SK-N-SH treated with all-trans-retinoic acid at 6 μM for 48 hours (cell line): ENCODE data around the gene TEDC2.

Experiments
- ATAC-seq: fragments of 200-7000 bp; cut with Tn5 transposase; 3 replicates; pipeline ENCODE4 v1.9.1; 2020; ENCODE audit warnings: mild to moderate bottlenecking, moderate library complexity
- BACH2 ChIP-seq: fragments of 250-450 bp; sonication (Bioruptor Pico); IDR thresholded peaks from 2 replicates; pipeline ENCODE4 v1.9.0; 2021; ENCODE audit warnings: mild to moderate bottlenecking, borderline replicate concordance
- CSDC2 ChIP-seq: fragments of 250-450 bp; sonication (Bioruptor Pico); IDR thresholded peaks from 2 replicates; pipeline ENCODE4 v1.5.0; 2020; ENCODE audit warnings: mild to moderate bottlenecking, moderate library complexity
- CSRNP3 ChIP-seq: fragments of 250-450 bp; sonication (Bioruptor Pico); IDR thresholded peaks from 2 replicates; pipeline ENCODE4 v1.5.1; 2021; ENCODE audit warnings: mild to moderate bottlenecking, moderate library complexity
- ESRRG ChIP-seq: fragments of 250-450 bp; sonication (Bioruptor Pico); IDR thresholded peaks from 2 replicates; pipeline ENCODE4 v1.6.1; 2021; ENCODE audit warnings: mild to moderate bottlenecking
- PPARA ChIP-seq: fragments of 250-450 bp; sonication (Bioruptor Pico); IDR thresholded peaks from 2 replicates; pipeline ENCODE4 v1.5.0; 2020; ENCODE audit warnings: mild to moderate bottlenecking, borderline replicate concordance
- RARB ChIP-seq: fragments of 250-450 bp; sonication (Bioruptor Pico); IDR thresholded peaks from 2 replicates; pipeline ENCODE4 v1.8.0; 2021; ENCODE audit warnings: mild to moderate bottlenecking, moderate library complexity
- SNAI2 ChIP-seq: fragments of 250-450 bp; sonication (Bioruptor Pico); IDR thresholded peaks from 2 replicates; pipeline ENCODE4 v1.5.0; 2020; ENCODE audit warnings: mild to moderate bottlenecking, moderate library complexity
- TCF4 ChIP-seq: fragments of 250-450 bp; sonication (Bioruptor Pico); IDR thresholded peaks from 2 replicates; pipeline ENCODE4 v1.8.0; 2021; ENCODE audit warnings: mild to moderate bottlenecking, moderate library complexity, borderline replicate concordance
- TOX ChIP-seq: fragments of 250-450 bp; sonication (Bioruptor Pico); IDR thresholded peaks from 2 replicates; pipeline ENCODE4 v1.8.0; 2021; ENCODE audit warnings: mild to moderate bottlenecking, moderate library complexity, borderline replicate concordance
- ZC3H10 ChIP-seq: fragments of 250-450 bp; sonication (Bioruptor Pico); IDR thresholded peaks from 2 replicates; pipeline ENCODE4 v1.5.1; 2021; ENCODE audit warnings: mild to moderate bottlenecking, moderate library complexity
- ZFP3 ChIP-seq: fragments of 250-450 bp; sonication (Bioruptor Pico); IDR thresholded peaks from 2 replicates; pipeline ENCODE4 v1.5.0; 2020; ENCODE audit warnings: mild to moderate bottlenecking, moderate library complexity
- ZNF70 ChIP-seq: fragments of 450-650 bp; formaldehyde crosslinking; IDR thresholded peaks from 2 replicates; pipeline ENCODE4 v1.5.0; 2020; ENCODE audit warnings: mild to moderate bottlenecking, moderate library complexity
- TF ChIP-seq, protein P1 (sequence below): fragments of 250-450 bp; sonication (Bioruptor Pico); IDR thresholded peaks from 2 replicates; pipeline ENCODE4 v1.8.0; 2020; ENCODE audit warnings: mild to moderate bottlenecking, moderate library complexity, borderline replicate concordance
- TF ChIP-seq, protein P2 (sequence below): fragments of 250-450 bp; sonication (Bioruptor Pico); IDR thresholded peaks from 2 replicates; pipeline ENCODE4 v1.5.1; 2020; ENCODE audit warnings: low read depth, mild to moderate bottlenecking, moderate library complexity
- TF ChIP-seq, protein P3 (sequence below): fragments of 250-450 bp; sonication (Bioruptor Pico); IDR thresholded peaks from 2 replicates; pipeline ENCODE4 v1.5.0; 2020; ENCODE audit warnings: mild to moderate bottlenecking, moderate library complexity
- TF ChIP-seq, protein P4 (sequence below): fragments of 250-450 bp; sonication (Bioruptor Pico); IDR thresholded peaks from 2 replicates; pipeline ENCODE4 v1.8.0; 2021; ENCODE audit warnings: low read depth, mild to moderate bottlenecking, moderate library complexity, borderline replicate concordance

TEDC2 gene

DNA sequence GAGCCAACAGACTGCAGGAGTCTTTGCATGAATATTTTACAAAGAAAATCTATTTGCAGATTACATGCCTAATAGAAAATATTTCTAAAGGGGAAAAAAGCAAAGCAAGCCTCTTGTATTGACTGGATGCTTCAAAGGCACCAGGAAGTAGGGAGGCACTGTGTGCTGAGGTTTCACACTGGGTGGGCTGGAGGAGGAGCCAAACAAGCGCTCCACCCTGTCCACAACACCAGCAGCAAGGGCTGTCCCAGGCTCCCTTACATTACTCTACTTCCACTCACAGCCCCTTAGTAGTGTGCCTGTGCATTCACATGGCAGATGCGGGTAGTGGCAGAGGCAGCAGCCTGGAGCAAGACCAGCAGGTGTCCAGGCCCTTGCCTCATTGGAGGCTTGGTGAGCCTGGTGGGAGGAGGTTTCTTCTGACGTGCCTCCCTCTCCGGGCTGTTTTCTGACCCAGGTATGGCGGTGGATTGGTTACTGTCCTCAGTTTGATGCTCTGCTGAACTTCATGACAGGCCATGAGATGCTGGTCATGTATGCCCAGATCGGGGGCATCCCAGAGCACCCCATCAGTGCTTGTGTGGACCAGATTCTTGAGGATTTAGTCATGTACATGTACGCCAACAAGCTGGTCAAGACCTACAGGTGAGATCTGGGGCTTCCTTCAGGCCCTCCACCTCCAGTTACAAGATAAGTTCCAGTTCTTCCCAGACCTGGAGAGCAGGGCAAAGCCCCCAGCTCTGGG, 37.6 kb upstream of the TEDC2 start:
- TF ChIP-seq BACH2: no peak
- TF ChIP-seq, protein P1, sequence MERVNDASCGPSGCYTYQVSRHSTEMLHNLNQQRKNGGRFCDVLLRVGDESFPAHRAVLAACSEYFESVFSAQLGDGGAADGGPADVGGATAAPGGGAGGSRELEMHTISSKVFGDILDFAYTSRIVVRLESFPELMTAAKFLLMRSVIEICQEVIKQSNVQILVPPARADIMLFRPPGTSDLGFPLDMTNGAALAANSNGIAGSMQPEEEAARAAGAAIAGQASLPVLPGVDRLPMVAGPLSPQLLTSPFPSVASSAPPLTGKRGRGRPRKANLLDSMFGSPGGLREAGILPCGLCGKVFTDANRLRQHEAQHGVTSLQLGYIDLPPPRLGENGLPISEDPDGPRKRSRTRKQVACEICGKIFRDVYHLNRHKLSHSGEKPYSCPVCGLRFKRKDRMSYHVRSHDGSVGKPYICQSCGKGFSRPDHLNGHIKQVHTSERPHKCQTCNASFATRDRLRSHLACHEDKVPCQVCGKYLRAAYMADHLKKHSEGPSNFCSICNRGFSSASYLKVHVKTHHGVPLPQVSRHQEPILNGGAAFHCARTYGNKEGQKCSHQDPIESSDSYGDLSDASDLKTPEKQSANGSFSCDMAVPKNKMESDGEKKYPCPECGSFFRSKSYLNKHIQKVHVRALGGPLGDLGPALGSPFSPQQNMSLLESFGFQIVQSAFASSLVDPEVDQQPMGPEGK (CRISPR knock-in tag): no peak
- no peak for TF ChIP-seq CSDC2 (CRISPR knock-in tag)
- no peak for TF ChIP-seq SNAI2
- TF ChIP-seq, protein P2, sequence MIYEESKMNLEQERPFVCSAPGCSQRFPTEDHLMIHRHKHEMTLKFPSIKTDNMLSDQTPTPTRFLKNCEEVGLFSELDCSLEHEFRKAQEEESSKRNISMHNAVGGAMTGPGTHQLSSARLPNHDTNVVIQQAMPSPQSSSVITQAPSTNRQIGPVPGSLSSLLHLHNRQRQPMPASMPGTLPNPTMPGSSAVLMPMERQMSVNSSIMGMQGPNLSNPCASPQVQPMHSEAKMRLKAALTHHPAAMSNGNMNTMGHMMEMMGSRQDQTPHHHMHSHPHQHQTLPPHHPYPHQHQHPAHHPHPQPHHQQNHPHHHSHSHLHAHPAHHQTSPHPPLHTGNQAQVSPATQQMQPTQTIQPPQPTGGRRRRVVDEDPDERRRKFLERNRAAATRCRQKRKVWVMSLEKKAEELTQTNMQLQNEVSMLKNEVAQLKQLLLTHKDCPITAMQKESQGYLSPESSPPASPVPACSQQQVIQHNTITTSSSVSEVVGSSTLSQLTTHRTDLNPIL (CRISPR knock-in tag): no peak
- no peak for TF ChIP-seq RARB
- no peak for TF ChIP-seq TCF4 (CRISPR knock-in tag)
- no peak for ATAC-seq

GRCh38 chr16:2424061-2425007, 35.6 kb upstream of the TEDC2 start:
- no peak for ATAC-seq
- TF ChIP-seq TOX (CRISPR knock-in tag) (no peak), TCF4 (CRISPR knock-in tag) (no peak), SNAI2 (no peak), ZNF70 (CRISPR knock-in tag) (no peak)

GRCh38 chr16:2425008-2425518, 34.8 kb upstream of the TEDC2 start:
- no peak for ATAC-seq
- TF ChIP-seq ZNF70 (CRISPR knock-in tag): no peak
- TF ChIP-seq, protein P2 (CRISPR knock-in tag): no peak
- TF ChIP-seq PPARA (CRISPR knock-in tag): no peak
- TF ChIP-seq TCF4 (CRISPR knock-in tag): no peak
- TF ChIP-seq, protein P3, sequence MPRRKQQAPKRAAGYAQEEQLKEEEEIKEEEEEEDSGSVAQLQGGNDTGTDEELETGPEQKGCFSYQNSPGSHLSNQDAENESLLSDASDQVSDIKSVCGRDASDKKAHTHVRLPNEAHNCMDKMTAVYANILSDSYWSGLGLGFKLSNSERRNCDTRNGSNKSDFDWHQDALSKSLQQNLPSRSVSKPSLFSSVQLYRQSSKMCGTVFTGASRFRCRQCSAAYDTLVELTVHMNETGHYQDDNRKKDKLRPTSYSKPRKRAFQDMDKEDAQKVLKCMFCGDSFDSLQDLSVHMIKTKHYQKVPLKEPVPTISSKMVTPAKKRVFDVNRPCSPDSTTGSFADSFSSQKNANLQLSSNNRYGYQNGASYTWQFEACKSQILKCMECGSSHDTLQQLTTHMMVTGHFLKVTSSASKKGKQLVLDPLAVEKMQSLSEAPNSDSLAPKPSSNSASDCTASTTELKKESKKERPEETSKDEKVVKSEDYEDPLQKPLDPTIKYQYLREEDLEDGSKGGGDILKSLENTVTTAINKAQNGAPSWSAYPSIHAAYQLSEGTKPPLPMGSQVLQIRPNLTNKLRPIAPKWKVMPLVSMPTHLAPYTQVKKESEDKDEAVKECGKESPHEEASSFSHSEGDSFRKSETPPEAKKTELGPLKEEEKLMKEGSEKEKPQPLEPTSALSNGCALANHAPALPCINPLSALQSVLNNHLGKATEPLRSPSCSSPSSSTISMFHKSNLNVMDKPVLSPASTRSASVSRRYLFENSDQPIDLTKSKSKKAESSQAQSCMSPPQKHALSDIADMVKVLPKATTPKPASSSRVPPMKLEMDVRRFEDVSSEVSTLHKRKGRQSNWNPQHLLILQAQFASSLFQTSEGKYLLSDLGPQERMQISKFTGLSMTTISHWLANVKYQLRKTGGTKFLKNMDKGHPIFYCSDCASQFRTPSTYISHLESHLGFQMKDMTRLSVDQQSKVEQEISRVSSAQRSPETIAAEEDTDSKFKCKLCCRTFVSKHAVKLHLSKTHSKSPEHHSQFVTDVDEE (CRISPR knock-in tag): no peak
- TF ChIP-seq RARB: no peak

DNA sequence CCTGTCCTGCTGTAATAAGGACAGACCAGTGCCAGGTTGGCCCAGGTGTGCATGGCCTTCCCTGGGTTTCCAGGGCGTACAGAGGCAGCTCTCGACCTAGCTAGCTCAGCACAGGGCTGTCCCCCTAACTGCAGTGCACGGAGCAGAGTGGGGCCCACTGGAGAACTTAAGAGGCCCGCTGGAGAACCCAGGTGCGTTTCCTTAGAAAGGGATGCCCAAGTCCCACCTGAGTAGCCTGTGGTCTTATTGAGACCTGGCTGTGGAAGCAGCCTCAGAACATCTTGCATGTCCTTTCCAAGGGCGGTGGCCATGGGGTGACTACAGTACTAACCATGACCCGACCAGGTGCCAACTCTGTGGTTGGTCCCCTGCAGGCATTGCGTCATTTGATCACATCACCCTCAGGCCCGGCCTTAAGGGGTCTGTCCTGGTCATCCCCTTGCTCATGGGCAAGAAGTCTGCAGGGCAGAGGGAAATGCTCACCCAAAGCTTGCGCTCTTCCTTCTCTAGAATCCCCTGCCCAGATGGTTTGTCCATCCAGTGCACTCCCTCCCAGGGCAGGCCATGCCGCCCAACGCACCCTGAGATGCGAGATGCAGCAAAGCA, 34.0 kb upstream of the TEDC2 start:
- no peak for ATAC-seq
- TF ChIP-seq, protein P1 (CRISPR knock-in tag): no peak
- TF ChIP-seq ZC3H10 (CRISPR knock-in tag): no peak
- no peak for TF ChIP-seq RARB
- no peak for TF ChIP-seq ZFP3
- TF ChIP-seq, protein P4, sequence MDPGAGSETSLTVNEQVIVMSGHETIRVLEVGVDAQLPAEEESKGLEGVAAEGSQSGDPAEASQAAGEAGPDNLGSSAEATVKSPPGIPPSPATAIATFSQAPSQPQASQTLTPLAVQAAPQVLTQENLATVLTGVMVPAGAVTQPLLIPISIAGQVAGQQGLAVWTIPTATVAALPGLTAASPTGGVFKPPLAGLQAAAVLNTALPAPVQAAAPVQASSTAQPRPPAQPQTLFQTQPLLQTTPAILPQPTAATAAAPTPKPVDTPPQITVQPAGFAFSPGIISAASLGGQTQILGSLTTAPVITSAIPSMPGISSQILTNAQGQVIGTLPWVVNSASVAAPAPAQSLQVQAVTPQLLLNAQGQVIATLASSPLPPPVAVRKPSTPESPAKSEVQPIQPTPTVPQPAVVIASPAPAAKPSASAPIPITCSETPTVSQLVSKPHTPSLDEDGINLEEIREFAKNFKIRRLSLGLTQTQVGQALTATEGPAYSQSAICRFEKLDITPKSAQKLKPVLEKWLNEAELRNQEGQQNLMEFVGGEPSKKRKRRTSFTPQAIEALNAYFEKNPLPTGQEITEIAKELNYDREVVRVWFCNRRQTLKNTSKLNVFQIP (CRISPR knock-in tag): no peak
- no peak for TF ChIP-seq TCF4 (CRISPR knock-in tag)
- no peak for TF ChIP-seq TOX (CRISPR knock-in tag)
- no peak for TF ChIP-seq CSRNP3
- TF ChIP-seq ESRRG (CRISPR knock-in tag): no peak
- no peak for TF ChIP-seq ZNF70 (CRISPR knock-in tag)
